Measurements from ENCODE around the gene ACOXL.

The ACOXL gene

GRCh38 chr2:110755491-110756078 lies 23.2 kb downstream of the ACOXL start:
- no peak overlapping the region for H3K4me3 ChIP-seq (replicated peaks; ENCODE audit: low read depth, low read length)
- TF ChIP-seq CTCF (IDR thresholded peaks at IDR 0.05; ENCODE audit: insufficient read depth, low read length, poor library complexity, severe bottlenecking) = peak; percentile 42
- no peaks in the 10 kb centered on the region for H3K36me3 ChIP-seq (ENCODE audit: control insufficient read depth, insufficient read depth, low read length)
- H3K27me3 ChIP-seq (replicated peaks; ENCODE audit: control insufficient read depth, insufficient read depth, low read length) = no peaks in the 10 kb centered on the region
- DNase-seq (ENCODE audit: extremely low read depth, insufficient read length) = no peak

- Histone ChIP-seq H3K36me3 (ENCODE audit: control insufficient read depth, insufficient read depth, low read length) (no peaks in the 10 kb centered on the region), H3K4me3 (replicated peaks; ENCODE audit: low read depth, low read length) (no peak overlapping the region), H3K27me3 (replicated peaks; ENCODE audit: control insufficient read depth, insufficient read depth, low read length) (no peaks in the 10 kb centered on the region; the same call in 1 of the 2 replicates)
- DNase-seq (ENCODE audit: extremely low read depth, insufficient read length) = no peak
- no peak for TF ChIP-seq CTCF (IDR thresholded peaks at IDR 0.05; ENCODE audit: insufficient read depth, low read length, poor library complexity, severe bottlenecking)
These were observed 27.0 kb downstream of the ACOXL start for GRCh38 chr2:110759411-110759810.

GRCh38 chr2:110764931-110765330 lies 32.6 kb downstream of the ACOXL start:
- Histone ChIP-seq H3K27me3 (replicated peaks; ENCODE audit: control insufficient read depth, insufficient read depth, low read length) (no peaks in the 10 kb centered on the region; the same call in 1 of the 2 replicates), H3K4me3 (replicated peaks; ENCODE audit: low read depth, low read length) (no peak overlapping the region), H3K36me3 (ENCODE audit: control insufficient read depth, insufficient read depth, low read length) (no peaks in the 10 kb centered on the region)
- no peak for TF ChIP-seq CTCF (IDR thresholded peaks at IDR 0.05; ENCODE audit: insufficient read depth, low read length, poor library complexity, severe bottlenecking)
- DNase-seq (ENCODE audit: extremely low read depth, insufficient read length) = no peak

GRCh38 chr2:110766291-110766690 lies 33.9 kb downstream of the ACOXL start:
- DNase-seq (ENCODE audit: extremely low read depth, insufficient read length) = no peak
- Histone ChIP-seq H3K27me3 (replicated peaks; ENCODE audit: control insufficient read depth, insufficient read depth, low read length) (no peaks in the 10 kb centered on the region; the same call in 1 of the 2 replicates), H3K4me3 (replicated peaks; ENCODE audit: low read depth, low read length) (no peak overlapping the region), H3K36me3 (ENCODE audit: control insufficient read depth, insufficient read depth, low read length) (no peaks in the 10 kb centered on the region)
- no peak for TF ChIP-seq CTCF (IDR thresholded peaks at IDR 0.05; ENCODE audit: insufficient read depth, low read length, poor library complexity, severe bottlenecking)

- DNase-seq (ENCODE audit: extremely low read depth, insufficient read length) = no peak
- H3K4me3 ChIP-seq (replicated peaks; ENCODE audit: low read depth, low read length) = no peak overlapping the region
- no peak for TF ChIP-seq CTCF (IDR thresholded peaks at IDR 0.05; ENCODE audit: insufficient read depth, low read length, poor library complexity, severe bottlenecking)
- no peaks in the 10 kb centered on the region for H3K36me3 ChIP-seq (ENCODE audit: control insufficient read depth, insufficient read depth, low read length)
- H3K27me3 ChIP-seq (replicated peaks; ENCODE audit: control insufficient read depth, insufficient read depth, low read length) = no peaks in the 10 kb centered on the region; the same call in none of the 2 replicates
These were observed 36.2 kb downstream of the ACOXL start for GRCh38 chr2:110768591-110768990.

Measured in GM06990 (cell line).